GM12891 (cell line): ENCODE measurements around the gene TMIGD2.
A peak's percentile ranks its signal among the peaks of the same experiment; 100 is the strongest.

Source experiments
- DNase-seq: peaks from one replicate; pipeline ENCODE4 v3.0.0; 2011; ENCODE audit warnings: low spot score; ENCODE audit not compliant: insufficient read length
- FAIRE-seq: peaks from 2 replicates; lab custom pipeline; 2011; peaks lifted over from hg19 to GRCh38; lab: Jason Lieb, UNC
- PAX5 ChIP-seq: IDR thresholded peaks from 2 replicates; pipeline ENCODE4 v1.6.1; 2011; ENCODE audit warnings: low read length, moderate library complexity, mild to moderate bottlenecking; ENCODE audit not compliant: insufficient read depth, severe bottlenecking
- POLR2A ChIP-seq: IDR thresholded peaks from 2 replicates; pipeline ENCODE4 v1.6.1; 2011; ENCODE audit warnings: low read depth, low read length, control low read depth
- POLR2AphosphoS5 ChIP-seq: IDR thresholded peaks from 2 replicates; pipeline ENCODE4 v1.6.1; 2011; ENCODE audit warnings: low read depth, low read length, control low read depth
- POU2F2 ChIP-seq: IDR thresholded peaks from 2 replicates; pipeline ENCODE4 v1.6.1; 2011; ENCODE audit warnings: low read depth, mild to moderate bottlenecking, control low read depth, low read length, moderate library complexity
- SPI1 ChIP-seq: IDR thresholded peaks from 2 replicates; pipeline ENCODE4 v1.6.1; 2011; ENCODE audit warnings: low read depth, low read length, control low read depth
- TAF1 ChIP-seq: IDR thresholded peaks from 2 replicates; pipeline ENCODE4 v1.6.1; 2011; ENCODE audit warnings: low read depth, low read length, control low read depth

TMIGD2 gene

GRCh38 chr19:4313847-4314490, 11.8 kb upstream of the TMIGD2 start:
- DNase-seq (no peak), FAIRE-seq (no peak)
- no peak for TF ChIP-seq TAF1
- TF ChIP-seq PAX5 = no peak
- no peak for TF ChIP-seq POLR2AphosphoS5
- TF ChIP-seq POLR2A = no peak
- TF ChIP-seq SPI1 = no peak
- no peak for TF ChIP-seq POU2F2

- DNase-seq (no peak), FAIRE-seq (no peak)
- no peak for TF ChIP-seq POLR2A
- TF ChIP-seq TAF1 = no peak
- no peak for TF ChIP-seq POU2F2
- TF ChIP-seq SPI1 = no peak
- no peak for TF ChIP-seq POLR2AphosphoS5
- no peak for TF ChIP-seq PAX5
These were observed 8.3 kb upstream of the TMIGD2 start for GRCh38 chr19:4310247-4311121.

DNA sequence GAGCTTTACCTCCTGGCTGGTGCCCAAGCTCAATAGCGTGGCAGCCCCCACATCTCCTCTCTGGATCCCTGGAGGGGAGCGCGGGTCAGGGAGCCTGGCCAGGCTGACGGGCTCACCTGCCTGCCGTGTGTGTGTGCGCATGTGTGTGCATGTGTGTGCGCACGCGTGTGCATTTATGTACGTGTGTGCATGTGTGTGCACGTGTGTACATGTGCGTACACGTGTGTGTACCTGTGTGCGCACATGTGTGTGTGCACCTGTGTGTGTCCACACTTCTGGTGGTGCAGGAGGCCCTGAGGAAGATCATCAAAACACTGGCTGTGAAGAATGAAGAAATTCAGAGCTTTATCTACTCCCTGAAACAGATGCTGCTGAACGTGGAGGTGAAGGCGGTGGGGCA, 3.5 kb upstream of the TMIGD2 start:
- TF ChIP-seq SPI1 = no peak
- no peak for TF ChIP-seq POLR2A
- no peak for TF ChIP-seq PAX5
- no peak for TF ChIP-seq POU2F2
- TF ChIP-seq TAF1 = no peak
- no peak for TF ChIP-seq POLR2AphosphoS5
- no peak for FAIRE-seq
- DNase-seq = no peak

DNA sequence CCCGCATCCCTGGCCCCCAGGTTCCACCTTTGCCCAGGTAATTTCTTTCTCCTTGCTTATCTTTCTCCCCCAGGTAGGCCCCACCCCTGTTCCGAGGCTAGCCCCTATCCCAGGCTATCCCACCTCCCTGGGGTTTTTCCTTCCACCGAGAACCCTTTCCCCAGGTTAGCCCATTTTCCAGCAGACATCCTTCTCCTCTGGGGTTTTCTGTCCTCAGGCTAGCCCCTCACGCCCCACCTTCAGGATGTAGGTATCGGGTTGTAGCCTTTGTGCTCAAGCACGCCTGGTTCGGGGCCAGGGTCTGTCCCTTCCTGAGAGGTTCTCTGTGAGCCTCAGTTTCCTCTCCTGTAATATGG, 3.0 kb upstream of the TMIGD2 start:
- DNase-seq = no peak
- FAIRE-seq = no peak
- no peak for TF ChIP-seq POLR2AphosphoS5
- no peak for TF ChIP-seq POLR2A
- no peak for TF ChIP-seq PAX5
- no peak for TF ChIP-seq POU2F2
- TF ChIP-seq SPI1 = no peak
- no peak for TF ChIP-seq TAF1

- peak; percentile 85 for FAIRE-seq
- TF ChIP-seq POLR2AphosphoS5 (no peak), POU2F2 (no peak), PAX5 (no peak), TAF1 (no peak), POLR2A (no peak), SPI1 (no peak)
These were observed 2.5 kb upstream of the TMIGD2 start, which contains the start of gene FSD1 for GRCh38 chr19:4304538-4305256. TSS of gene FSD1 (plus strand) at chr19:4304598. CDS start at chr19:4304747, 149 bp downstream.

GRCh38 chr19:4303819-4304537, 1.8 kb upstream of the TMIGD2 start:
- TF ChIP-seq POLR2A (no peak), TAF1 (no peak), POLR2AphosphoS5 (no peak), SPI1 (no peak), POU2F2 (no peak), PAX5 (no peak)
- FAIRE-seq (no peak), DNase-seq (no peak)

More at GRCh38 chr19:4304538-4305256, 2.5 kb upstream of the TMIGD2 start, which contains the start of gene FSD1:
- DNase-seq = peak; percentile 99

DNA sequence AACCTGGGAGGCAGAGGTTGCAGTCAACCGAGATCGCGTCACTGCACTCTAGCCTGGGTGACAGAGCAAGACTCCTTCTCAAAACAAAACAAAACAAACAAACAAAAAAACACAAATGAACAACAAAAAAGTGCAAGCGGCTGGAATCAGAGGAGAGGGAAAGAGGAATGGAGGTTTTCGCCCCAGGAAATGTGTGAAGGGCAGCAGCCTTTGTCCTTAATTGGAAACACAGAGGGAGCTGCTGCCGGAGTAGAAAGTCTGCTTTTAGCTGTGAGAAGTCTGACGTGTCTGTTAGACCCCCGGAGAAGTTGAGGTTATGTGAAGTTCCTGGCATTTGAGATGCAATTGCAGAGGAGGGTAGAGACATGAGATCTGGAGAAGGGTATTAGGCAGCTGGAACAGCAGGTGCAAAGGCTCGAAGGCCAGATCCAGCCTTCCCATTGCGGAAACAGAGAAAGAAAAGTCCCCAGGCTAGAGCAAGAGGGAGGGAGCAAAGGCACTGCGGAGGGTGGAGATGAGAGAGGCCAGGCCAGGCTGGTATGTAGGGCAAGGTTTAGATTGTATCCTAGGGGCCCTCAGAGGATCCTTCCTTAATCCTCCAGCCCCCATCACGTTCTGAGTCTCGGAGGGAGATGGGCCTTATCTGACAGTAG, 473 bp downstream of the TMIGD2 start:
- no peak for FAIRE-seq
- TF ChIP-seq POLR2A (no peak), TAF1 (no peak), SPI1 (no peak), PAX5 (no peak), POLR2AphosphoS5 (no peak)
- no peak for DNase-seq

- TF ChIP-seq TAF1 = no peak
- TF ChIP-seq PAX5 = no peak
- TF ChIP-seq POU2F2 = no peak
- no peak for TF ChIP-seq SPI1
- DNase-seq (no peak), FAIRE-seq (no peak)
These were observed 1.6 kb downstream of the TMIGD2 start for GRCh38 chr19:4300589-4300988.
